Gastrocnemius medialis (tissue), 4 donors: ENCODE measurements around the gene APOBEC3G.

Source experiments
- POLR2A ChIP-seq, 2 donors: fragments of 450-650 bp; IDR thresholded peaks; one replicate each; pipeline ENCODE4 v1.6.1; 2017; ENCODE audit warnings: antibody characterized with exemption in 2 of 2, mild to moderate bottlenecking in 2 of 2, moderate library complexity in 2 of 2
- TF ChIP-seq, protein P1 (sequence below), 5 experiments: fragments of 450-650 bp in 3 of 5; fragments of 200-600 bp in 2 of 5; sonication (generic) in 2 of 5; IDR thresholded peaks in 4 of 5; conservative IDR thresholded peaks in 1 of 5; 1 replicate in 4 of 5; 2 replicates in 1 of 5; pipeline ENCODE4 v1.5.1; 2016 to 2019; ENCODE audit warnings: antibody characterized with exemption in 5 of 5, mild to moderate bottlenecking in 3 of 5, moderate library complexity in 3 of 5

DNA sequence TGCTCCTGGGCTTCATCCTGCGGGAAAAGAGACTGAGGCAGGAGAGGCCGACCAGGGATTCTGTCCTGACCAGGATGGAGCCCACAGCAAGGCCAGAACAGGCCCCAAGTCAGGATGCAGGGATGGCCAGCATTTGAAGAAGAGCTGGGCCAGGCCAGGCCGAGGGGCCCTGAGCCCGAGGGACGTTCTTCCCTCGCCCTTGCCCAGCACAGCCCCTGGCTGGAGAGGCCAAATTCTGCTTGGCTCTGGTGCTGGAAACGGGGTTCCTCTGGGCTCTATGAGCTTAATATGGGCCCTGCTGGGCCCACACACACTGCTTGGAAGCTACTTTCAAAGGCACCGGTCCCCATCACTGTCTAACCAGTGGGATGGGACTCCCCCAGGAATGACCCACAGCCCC is 7.6 kb downstream of the APOBEC3G start:
- TF ChIP-seq POLR2A (IDR thresholded peaks at IDR 0.05) = no peak
- TF ChIP-seq, protein P1, sequence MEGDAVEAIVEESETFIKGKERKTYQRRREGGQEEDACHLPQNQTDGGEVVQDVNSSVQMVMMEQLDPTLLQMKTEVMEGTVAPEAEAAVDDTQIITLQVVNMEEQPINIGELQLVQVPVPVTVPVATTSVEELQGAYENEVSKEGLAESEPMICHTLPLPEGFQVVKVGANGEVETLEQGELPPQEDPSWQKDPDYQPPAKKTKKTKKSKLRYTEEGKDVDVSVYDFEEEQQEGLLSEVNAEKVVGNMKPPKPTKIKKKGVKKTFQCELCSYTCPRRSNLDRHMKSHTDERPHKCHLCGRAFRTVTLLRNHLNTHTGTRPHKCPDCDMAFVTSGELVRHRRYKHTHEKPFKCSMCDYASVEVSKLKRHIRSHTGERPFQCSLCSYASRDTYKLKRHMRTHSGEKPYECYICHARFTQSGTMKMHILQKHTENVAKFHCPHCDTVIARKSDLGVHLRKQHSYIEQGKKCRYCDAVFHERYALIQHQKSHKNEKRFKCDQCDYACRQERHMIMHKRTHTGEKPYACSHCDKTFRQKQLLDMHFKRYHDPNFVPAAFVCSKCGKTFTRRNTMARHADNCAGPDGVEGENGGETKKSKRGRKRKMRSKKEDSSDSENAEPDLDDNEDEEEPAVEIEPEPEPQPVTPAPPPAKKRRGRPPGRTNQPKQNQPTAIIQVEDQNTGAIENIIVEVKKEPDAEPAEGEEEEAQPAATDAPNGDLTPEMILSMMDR (IDR thresholded peaks at IDR 0.05 in 4 of 5, conservative IDR thresholded peaks at IDR 0.05 in 1 of 5) = no peak
